K562 (cell line): ENCODE results near the gene EYA4.

Experiments
- CHD4 ChIP-seq: fragments of 200-600 bp; sonication (generic); IDR thresholded peaks from 3 replicates; pipeline ENCODE4 v1.6.1; 2012; ENCODE audit warnings: low read depth, mild to moderate bottlenecking, mixed read lengths, low read length, inconsistent platforms; ENCODE audit not compliant: insufficient read depth, insufficient replicate concordance, poor library complexity, severe bottlenecking
- CTCF ChIP-seq, 3 experiments: IDR thresholded peaks in 2 of 3; conservative IDR thresholded peaks in 1 of 3; 2 replicates each; pipeline ENCODE4 v1.5.1; 2011 to 2012; ENCODE audit warnings: low read length in 3 of 3, mild to moderate bottlenecking in 3 of 3, control low read depth in 2 of 3, improper control_type of control experiment in 1 of 3, inconsistent platforms in 1 of 3, low read depth in 1 of 3, mixed read lengths in 1 of 3, moderate library complexity in 1 of 3; ENCODE audit not compliant: insufficient read depth in 2 of 3
- EZH2 ChIP-seq: IDR thresholded peaks from 2 replicates; pipeline ENCODE4 v1.6.1; 2012; ENCODE audit warnings: low read depth, mild to moderate bottlenecking, inconsistent platforms, low read length, borderline replicate concordance
- ZNF436 ChIP-seq: fragments of 250-450, 450-650 bp; sonication (Bioruptor Pico); formaldehyde crosslinking; IDR thresholded peaks from 2 replicates; pipeline ENCODE4 v1.7.0; 2020; ENCODE audit warnings: mild to moderate bottlenecking
- TF ChIP-seq, protein P1 (sequence below): fragments of 250-450 bp; sonication (Bioruptor Pico); IDR thresholded peaks from 2 replicates; pipeline ENCODE4 v1.8.0; 2022; ENCODE audit warnings: moderate library complexity, mild to moderate bottlenecking, inconsistent platforms
- TF ChIP-seq, protein P2 (sequence below): fragments of 450-650 bp; formaldehyde crosslinking; IDR thresholded peaks from 2 replicates; pipeline ENCODE4 v1.4.0; 2022; ENCODE audit warnings: missing genetic modification characterization
- TF ChIP-seq, protein P3 (sequence below): sonication (generic); formaldehyde crosslinking; IDR thresholded peaks from 2 replicates; pipeline ENCODE4 v1.8.1; 2022; ENCODE audit warnings: missing genetic modification reagents

GRCh38 chr6:133474516-133474915 lies 233.4 kb downstream of the EYA4 start:
- no peak for TF ChIP-seq EZH2
- TF ChIP-seq, protein P1, sequence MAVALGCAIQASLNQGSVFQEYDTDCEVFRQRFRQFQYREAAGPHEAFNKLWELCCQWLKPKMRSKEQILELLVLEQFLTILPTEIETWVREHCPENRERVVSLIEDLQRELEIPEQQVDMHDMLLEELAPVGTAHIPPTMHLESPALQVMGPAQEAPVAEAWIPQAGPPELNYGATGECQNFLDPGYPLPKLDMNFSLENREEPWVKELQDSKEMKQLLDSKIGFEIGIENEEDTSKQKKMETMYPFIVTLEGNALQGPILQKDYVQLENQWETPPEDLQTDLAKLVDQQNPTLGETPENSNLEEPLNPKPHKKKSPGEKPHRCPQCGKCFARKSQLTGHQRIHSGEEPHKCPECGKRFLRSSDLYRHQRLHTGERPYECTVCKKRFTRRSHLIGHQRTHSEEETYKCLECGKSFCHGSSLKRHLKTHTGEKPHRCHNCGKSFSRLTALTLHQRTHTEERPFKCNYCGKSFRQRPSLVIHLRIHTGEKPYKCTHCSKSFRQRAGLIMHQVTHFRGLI (CRISPR knock-in tag) = no peak
- TF ChIP-seq, protein P2, sequence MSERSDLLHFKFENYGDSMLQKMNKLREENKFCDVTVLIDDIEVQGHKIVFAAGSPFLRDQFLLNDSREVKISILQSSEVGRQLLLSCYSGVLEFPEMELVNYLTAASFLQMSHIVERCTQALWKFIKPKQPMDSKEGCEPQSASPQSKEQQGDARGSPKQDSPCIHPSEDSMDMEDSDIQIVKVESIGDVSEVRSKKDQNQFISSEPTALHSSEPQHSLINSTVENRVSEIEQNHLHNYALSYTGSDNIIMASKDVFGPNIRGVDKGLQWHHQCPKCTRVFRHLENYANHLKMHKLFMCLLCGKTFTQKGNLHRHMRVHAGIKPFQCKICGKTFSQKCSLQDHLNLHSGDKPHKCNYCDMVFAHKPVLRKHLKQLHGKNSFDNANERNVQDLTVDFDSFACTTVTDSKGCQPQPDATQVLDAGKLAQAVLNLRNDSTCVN (CRISPR knock-in tag) = no peak
- TF ChIP-seq, protein P3, sequence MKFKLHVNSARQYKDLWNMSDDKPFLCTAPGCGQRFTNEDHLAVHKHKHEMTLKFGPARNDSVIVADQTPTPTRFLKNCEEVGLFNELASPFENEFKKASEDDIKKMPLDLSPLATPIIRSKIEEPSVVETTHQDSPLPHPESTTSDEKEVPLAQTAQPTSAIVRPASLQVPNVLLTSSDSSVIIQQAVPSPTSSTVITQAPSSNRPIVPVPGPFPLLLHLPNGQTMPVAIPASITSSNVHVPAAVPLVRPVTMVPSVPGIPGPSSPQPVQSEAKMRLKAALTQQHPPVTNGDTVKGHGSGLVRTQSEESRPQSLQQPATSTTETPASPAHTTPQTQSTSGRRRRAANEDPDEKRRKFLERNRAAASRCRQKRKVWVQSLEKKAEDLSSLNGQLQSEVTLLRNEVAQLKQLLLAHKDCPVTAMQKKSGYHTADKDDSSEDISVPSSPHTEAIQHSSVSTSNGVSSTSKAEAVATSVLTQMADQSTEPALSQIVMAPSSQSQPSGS (CRISPR knock-in tag) = no peak
- TF ChIP-seq CHD4 = no peak
- TF ChIP-seq CTCF (IDR thresholded peaks at IDR 0.05 in 2 of 3, conservative IDR thresholded peaks at IDR 0.05 in 1 of 3; ENCODE audit: insufficient read depth in 2 of 3, low read depth in 1 of 3, low read length in 3 of 3) = no peak
- no peak for TF ChIP-seq ZNF436 (CRISPR knock-in tag)
